ENCODE measurements around the gene CYB561A3.

GRCh38 chr11:61310749-61311148, 50.9 kb downstream of the CYB561A3 start:
- TF ChIP-seq CTCF (IDR thresholded peaks at IDR 0.05): no peak
- TF ChIP-seq POLR2A (IDR thresholded peaks at IDR 0.05): no peak
